GM18858 (cell line): Measurements from ENCODE around the gene PRKN.
"Not testable (repeated sequence)": the region's sequence is repeated elsewhere in the genome, so short reads cannot be mapped to it uniquely, and the experiment has no call there.

Experiments used
- ATAC-seq: cut with Tn5 transposase; IDR thresholded peaks from one replicate; pipeline ENCODE4 v1.9.1; 2021; ENCODE audit not compliant: unreplicated experiment

PRKN gene

GRCh38 chr6:161313940-161314509 is 1413.5 kb downstream of the PRKN start:
- no peak for ATAC-seq

GRCh38 chr6:161313475-161313874 is 1414.1 kb downstream of the PRKN start:
- not testable (repeated sequence) for ATAC-seq

- not testable (repeated sequence) for ATAC-seq
Measured at GRCh38 chr6:161309774-161310173, 1417.8 kb downstream of the PRKN start.

GRCh38 chr6:161308075-161308655 is 1419.4 kb downstream of the PRKN start:
- no peak for ATAC-seq

GRCh38 chr6:161305860-161306259 is 1421.7 kb downstream of the PRKN start:
- no peak for ATAC-seq

GRCh38 chr6:161303628-161304340 is 1423.8 kb downstream of the PRKN start:
- no peak for ATAC-seq

- ATAC-seq: no peak
Measured at GRCh38 chr6:161302949-161303348, 1424.6 kb downstream of the PRKN start.

- no peak for ATAC-seq
Measured at GRCh38 chr6:161301338-161301737, 1426.2 kb downstream of the PRKN start.

- no peak for ATAC-seq
Measured at GRCh38 chr6:161300823-161301222, 1426.7 kb downstream of the PRKN start.

- ATAC-seq: no peak
Measured at GRCh38 chr6:161299726-161300125, 1427.8 kb downstream of the PRKN start.
